Activated T-helper 9 cell treated with anti-CD3 and anti-CD28 coated beads, Interleukin-2, amount 50 U/mL, for 16 hours (primary cell): ENCODE data around the gene CYP2W1.
"Not testable (repeated sequence)": the region's sequence is repeated elsewhere in the genome, so short reads cannot be mapped to it uniquely, and the experiment has no call there.

Source experiments
- DNase-seq: peaks from one replicate; pipeline ENCODE4 v3.0.0-alpha.2; 2020; ENCODE audit warnings: low read depth

Gene CYP2W1

GRCh38 chr7:1030444-1031070, 47.6 kb downstream of the CYP2W1 start:
- no peak for DNase-seq

DNA sequence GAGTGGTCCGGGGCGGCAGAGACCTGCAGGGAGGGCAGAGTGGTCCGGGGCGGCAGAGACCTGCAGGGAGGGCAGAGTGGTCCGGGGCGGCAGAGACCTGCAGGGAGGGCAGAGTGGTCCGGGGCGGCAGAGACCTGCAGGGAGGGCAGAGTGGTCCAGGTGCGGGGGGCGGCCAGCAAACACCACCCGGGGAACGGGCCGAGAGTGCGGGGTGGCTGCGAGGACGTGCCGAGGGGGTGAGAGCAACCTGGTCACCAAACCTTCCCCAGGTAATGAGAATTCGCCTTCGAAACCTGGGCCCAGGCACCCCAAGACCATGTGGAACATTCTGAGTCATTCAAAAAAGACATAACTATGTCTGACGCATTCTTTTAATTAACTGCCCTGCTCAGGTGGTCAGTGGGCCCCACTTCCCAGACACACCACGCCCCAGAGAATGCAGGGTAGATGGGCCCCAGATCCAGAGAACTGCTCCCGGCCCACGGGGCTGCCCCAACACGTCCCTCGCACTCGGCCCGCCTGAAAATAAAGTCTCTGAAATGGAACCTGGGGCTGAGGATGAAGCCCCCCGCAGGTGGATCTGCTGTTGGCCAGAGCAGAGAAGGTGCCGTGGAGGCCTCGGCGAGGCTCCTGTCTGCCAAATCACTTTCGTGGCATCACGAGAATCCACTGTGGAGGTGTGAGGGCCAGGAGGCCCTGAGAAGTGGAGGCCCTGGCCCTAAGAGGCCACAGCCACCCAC, 48.9 kb downstream of the CYP2W1 start:
- DNase-seq, result no peak

DNA sequence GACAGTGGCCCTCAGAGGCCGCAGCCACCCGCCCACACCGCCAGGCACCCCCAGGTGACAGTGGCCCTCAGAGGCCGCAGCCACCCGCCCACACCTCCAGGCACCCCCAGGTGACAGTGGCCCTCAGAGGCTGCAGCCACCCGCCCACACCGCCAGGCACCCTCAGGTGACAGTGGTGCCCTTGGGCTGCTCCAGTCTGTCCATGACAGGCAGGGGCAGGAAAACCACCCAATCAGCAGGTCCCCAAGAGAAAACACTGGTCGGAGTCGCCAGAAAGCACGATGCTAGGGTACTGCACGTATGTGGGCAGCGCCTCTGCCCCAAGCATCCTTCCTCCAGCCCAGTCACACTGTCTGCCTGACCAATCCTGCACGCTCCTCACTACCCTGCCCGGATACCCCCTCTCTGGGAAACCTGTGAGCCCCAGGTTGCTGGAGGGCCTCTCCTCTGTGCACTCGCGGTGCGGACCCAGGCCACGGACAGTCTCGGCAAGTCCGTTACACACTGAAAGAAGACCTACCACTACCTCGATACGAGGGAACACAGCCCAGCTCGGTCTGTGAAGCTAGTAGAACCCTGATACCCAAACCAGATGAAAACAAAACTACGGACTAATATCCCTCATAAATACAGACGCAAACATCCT, 49.7 kb downstream of the CYP2W1 start:
- DNase-seq, result no peak

DNA sequence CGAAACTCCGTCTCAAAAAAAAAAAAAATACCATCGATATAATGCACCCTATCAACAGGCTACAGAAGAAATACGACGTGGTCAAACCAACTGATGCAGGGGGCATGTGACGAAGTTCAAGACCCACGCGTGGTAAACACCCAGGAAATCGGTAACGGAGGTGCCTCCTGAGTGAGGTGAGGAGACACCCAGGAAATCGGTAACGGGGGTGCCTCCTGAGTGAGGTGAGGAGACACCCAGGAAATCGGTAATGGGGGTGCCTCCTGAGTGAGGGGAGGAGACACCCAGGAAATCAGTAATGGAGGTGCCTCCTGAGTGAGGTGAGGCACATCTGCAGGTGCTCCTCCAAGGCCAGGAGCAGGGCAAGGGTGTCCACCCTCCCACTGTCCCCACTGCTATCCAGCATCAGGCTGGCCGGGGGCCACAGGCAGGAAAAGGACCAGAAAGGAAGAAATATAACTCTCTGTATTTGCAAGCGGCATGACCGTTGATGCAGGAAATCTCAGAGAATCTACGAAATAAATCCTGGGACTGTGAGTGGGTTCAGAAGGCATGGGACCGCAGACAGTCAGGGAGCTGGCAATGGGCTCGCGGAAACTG, 50.7 kb downstream of the CYP2W1 start:
- no peak for DNase-seq

GRCh38 chr7:1034769-1035168, 51.8 kb downstream of the CYP2W1 start:
- not testable (repeated sequence) for DNase-seq

DNA sequence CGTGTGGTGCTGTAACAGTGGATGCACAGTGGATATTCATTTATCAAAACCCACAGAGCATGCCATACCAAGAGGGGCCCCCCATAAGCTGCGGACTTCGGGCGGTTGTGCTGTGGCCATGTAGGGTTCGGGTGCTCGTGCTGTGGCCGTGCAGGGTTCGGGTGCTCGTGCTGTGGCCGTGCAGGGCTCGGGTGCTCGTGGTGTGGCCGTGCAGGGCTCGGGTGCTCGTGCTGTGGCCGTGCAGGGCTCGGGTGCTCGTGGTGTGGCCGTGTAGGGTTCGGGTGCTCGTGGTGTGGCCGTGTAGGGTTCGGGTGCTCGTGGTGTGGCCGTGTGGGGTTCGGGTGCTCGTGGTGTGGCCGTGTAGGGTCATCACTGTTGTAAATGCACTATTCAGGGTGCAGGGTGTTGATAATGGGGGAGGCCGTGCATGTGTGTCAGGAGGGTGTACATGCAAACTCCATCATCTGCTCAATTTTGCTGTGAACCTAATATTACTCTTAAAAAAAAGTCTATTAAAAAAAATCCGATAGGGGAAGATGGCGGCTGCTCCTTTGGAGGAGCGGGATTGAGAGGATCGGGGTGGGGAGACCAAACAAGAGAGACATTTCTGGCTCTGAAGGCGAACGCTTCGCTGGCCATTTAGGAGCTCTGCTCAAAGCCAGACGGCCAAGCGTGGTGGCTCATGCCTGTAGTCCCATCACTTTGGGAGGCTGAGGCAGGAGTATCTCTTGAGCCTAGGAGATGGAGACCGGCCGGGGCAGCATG, 53.4 kb downstream of the CYP2W1 start:
- not testable (repeated sequence) for DNase-seq
